GM12864 (cell line): Measurements from ENCODE around the gene SERPINA1.
A peak's percentile ranks its signal among the peaks of the same experiment; 100 is the strongest.
"Not testable (repeated sequence)": the region's sequence is repeated elsewhere in the genome, so short reads cannot be mapped to it uniquely, and the experiment has no call there.

Experiments used
- DNase-seq: peaks from one replicate; pipeline ENCODE4 v3.0.0-alpha.2; 2011; ENCODE audit warnings: low read depth
- H3K4me3 ChIP-seq: 2 replicates; pipeline ENCODE4 v1.5.1; 2011; ENCODE audit warnings: mild to moderate bottlenecking, low read depth, low read length, control low read depth
- TF ChIP-seq, protein P1 (sequence below): IDR thresholded peaks from 2 replicates; pipeline ENCODE4 v1.5.1; 2011; ENCODE audit warnings: low read depth, mild to moderate bottlenecking, moderate library complexity, low read length, control low read depth, inconsistent platforms; ENCODE audit errors: missing control alignments

Gene SERPINA1

DNA sequence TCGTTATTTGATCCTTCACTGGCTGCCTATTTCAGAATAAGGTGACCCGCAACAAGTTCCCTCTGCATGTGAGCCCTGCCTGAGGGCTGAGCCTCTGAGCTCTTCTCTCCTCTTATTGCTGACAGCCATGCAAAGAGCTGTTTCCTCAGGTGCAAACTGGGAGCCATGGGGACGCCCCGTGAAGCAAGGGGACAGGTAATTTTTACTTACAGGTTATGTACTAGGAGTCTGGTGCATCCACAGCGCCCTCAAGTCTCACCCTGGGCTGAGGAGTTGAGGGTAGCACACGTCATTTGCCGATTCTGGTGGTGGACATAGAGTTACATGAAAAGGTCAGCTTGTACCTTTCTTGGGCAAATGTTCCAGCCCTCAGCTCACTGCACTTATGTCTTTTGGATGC lies 39.1 kb downstream of the SERPINA1 start:
- TF ChIP-seq, protein P1, sequence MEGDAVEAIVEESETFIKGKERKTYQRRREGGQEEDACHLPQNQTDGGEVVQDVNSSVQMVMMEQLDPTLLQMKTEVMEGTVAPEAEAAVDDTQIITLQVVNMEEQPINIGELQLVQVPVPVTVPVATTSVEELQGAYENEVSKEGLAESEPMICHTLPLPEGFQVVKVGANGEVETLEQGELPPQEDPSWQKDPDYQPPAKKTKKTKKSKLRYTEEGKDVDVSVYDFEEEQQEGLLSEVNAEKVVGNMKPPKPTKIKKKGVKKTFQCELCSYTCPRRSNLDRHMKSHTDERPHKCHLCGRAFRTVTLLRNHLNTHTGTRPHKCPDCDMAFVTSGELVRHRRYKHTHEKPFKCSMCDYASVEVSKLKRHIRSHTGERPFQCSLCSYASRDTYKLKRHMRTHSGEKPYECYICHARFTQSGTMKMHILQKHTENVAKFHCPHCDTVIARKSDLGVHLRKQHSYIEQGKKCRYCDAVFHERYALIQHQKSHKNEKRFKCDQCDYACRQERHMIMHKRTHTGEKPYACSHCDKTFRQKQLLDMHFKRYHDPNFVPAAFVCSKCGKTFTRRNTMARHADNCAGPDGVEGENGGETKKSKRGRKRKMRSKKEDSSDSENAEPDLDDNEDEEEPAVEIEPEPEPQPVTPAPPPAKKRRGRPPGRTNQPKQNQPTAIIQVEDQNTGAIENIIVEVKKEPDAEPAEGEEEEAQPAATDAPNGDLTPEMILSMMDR = no peak
- no peak overlapping the region for H3K4me3 ChIP-seq
- DNase-seq = no peak

DNA sequence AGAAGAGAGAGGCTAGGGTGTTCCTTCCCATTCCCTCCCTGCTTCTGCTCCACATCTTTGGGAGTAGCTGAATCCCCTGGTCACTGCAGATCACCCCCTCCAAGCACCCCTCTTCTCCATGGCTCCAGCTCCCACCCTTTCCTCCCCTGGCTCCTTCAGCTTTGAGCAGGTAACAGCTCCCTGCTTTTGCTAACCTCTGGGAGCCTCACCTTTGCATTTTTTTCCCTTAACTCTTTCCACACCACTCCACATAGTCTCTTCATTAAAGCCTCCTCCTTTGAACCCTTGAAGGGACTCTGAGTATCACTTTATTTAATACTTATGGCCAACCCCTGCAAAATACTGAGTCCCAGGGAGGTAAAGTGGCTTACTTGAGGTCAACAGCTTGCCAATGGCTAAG lies 39.6 kb downstream of the SERPINA1 start:
- DNase-seq = no peak
- TF ChIP-seq, protein P1 = no peak
- H3K4me3 ChIP-seq = no peak overlapping the region

DNA sequence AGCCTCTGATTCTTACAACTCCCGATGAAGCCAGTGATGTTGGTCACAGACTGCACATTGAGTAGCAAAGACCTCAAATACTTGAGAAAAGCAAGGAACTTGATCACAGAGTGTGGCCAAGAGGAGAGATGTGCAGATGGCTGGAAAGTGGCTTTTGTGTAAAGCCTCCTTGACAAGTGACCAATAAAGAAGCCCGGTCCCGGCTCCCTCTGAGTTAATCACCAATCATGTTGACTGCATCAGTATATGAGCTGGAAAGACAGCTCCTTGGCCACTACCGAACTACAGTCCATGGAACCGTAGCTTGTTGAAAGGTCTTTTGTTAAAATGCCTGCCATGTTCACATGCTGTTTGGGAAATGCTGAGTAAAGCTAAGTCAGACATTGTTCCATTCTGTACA lies 41.6 kb downstream of the SERPINA1 start:
- H3K4me3 ChIP-seq = no peak overlapping the region
- TF ChIP-seq, protein P1 = no peak
- DNase-seq = no peak

DNA sequence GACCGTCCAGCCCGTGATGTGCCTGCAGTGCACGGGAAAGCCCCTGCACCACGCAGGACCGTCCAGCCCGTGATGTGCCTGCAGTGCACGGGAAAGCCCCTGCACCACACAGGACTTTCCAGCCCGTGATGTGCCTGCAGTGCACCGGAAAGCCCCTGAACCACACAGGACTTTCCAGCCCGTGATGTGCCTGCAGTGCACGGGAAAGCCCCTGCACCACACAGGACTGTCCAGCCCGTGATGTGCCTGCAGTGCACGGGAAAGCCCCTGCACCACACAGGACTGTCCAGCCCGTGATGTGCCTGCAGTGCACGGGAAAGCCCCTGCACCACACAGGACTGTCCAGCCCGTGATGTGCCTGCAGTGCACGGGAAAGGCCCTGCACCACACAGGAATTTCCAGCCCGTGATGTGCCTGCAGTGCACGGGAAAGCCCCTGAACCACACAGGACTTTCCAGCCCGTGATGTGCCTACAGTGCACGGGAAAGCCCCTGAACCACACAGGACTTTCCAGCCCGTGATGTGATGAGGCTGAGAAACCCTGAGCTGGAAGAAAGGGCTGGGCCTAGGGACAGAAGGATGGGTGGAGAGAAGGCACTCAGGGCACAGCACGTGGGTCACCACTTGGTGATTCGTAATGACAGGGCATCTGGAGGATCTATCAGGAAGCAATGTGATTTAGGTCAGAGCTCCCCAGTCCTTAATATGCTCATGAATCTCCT lies 42.2 kb downstream of the SERPINA1 start:
- H3K4me3 ChIP-seq = not testable (repeated sequence)
- DNase-seq = peak; percentile 74

DNA sequence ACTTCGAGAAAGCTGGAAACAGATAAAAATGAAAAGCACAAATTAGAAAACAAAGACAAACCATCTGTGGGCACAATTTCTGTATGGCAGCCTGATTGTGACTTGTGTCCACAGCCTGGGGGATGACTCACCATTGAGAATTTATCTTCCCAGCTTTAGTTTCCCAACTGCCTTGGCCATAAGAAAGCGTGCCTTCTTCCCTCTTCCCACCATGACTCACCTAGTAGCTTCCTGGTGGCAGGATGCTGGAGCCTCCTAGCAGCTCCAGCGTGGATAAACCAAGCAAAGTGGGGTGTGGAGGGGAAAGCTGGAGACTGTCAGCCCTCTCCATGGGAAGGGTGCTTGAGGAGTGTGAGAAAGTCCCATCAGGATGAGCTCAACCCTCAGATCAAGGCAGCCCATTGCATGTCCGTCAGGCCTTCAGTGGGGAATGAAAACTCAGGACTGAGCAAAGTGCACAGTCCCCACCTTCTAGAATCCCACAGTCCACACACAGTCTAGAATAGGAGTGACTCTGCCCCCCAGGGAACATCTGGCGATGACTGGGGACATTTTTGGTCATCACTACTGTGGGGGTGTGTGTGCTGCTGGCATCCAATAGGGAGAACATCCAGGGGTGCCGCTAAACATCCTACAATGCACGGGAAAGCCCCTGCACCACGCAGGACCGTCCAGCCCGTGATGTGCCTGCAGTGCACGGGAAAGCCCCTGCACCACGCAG lies 42.9 kb downstream of the SERPINA1 start:
- no peak overlapping the region for H3K4me3 ChIP-seq
- DNase-seq = no peak
- TF ChIP-seq, protein P1 = no peak

DNA sequence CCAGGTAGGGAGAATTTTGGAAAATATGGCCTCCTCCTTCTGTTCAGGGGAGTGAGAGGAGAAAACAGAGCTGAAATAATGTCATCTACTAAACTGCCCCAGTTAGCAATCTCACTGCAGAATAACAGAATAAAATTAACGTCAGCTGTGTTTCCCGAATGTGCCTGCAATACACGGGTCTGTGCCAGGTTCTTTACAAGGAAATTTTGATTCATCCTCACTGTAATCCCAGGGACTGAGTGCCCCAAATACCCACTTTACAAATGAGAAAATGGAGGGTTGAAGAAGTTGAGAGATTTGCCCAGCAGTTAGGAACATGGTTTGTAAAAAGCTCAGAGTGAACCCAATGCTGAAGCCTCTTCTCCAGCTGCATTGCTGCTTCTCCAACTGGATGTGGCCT lies 44.0 kb downstream of the SERPINA1 start:
- no peak for DNase-seq
- H3K4me3 ChIP-seq = no peak overlapping the region
- TF ChIP-seq, protein P1 = no peak

DNA sequence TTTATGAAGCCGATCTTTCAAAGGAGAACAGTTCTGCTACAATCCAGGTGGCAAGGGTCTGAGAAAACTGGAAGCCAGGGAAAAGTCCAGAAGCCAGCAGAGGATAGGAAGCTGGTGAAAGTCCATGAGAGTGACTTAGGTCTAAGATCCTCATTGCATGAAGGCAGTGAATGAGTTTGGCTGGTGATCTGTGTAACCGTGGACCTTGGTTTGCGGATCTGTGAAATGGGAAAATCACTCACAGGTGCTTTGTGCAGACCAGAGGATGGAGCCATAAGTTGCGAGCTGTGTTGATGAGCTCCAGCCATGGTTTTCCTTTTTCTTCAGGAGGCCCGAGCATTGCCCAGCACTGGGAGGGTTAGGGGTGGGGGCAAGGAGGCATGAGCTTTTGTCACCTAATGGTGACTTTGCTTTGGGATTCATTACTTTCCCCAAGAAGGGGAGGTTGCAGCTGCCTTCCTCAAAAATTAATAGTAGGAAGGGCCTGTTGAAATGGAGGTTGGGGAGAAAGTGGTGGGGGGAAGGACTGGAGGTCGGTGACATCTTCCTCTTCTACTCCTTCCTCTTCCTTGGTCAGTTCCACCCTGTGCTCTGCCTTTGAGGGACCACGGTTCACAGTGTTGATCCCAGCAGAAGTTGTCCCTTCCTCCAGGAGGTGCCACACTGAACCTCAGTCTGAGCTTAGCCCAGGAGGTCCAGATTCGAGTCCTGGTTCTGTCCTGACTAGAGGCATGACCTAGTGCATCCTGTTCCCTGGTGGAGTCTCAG lies 45.0 kb downstream of the SERPINA1 start:
- TF ChIP-seq, protein P1 = no peak
- H3K4me3 ChIP-seq = no peak overlapping the region
- DNase-seq = no peak
